Germinal center (tissue), 1 donor: ENCODE measurements around the gene STYX.
"Not testable (repeated sequence)": the region's sequence is repeated elsewhere in the genome, so short reads cannot be mapped to it uniquely, and the experiment has no call there.

Source experiments
- DNase-seq: peaks from one replicate; pipeline ENCODE4 v3.0.0; 2012; ENCODE audit warnings: mixed read lengths, low spot score

The STYX gene

GRCh38 chr14:52727509-52727908, 2.5 kb upstream of the STYX start:
- DNase-seq, result not testable (repeated sequence)

GRCh38 chr14:52729035-52729434, 931 bp upstream of the STYX start:
- DNase-seq, result not testable (repeated sequence)

GRCh38 chr14:52729585-52729924, 411 bp upstream of the STYX start:
- DNase-seq, result no peak

GRCh38 chr14:52730709-52731111, 744 bp downstream of the STYX start:
- DNase-seq, result no peak

GRCh38 chr14:52733824-52734223, 3.9 kb downstream of the STYX start:
- DNase-seq, result no peak

- no peak for DNase-seq
Measured at GRCh38 chr14:52735921-52736489, 6.0 kb downstream of the STYX start.

GRCh38 chr14:52738409-52738808, 8.4 kb downstream of the STYX start:
- DNase-seq, result no peak

- DNase-seq, result no peak
Measured at GRCh38 chr14:52740751-52741150, 10.8 kb downstream of the STYX start.

GRCh38 chr14:52741865-52742264, 11.9 kb downstream of the STYX start:
- DNase-seq, result peak; percentile 7

- DNase-seq, result no peak
Measured at GRCh38 chr14:52748647-52749292, 18.8 kb downstream of the STYX start.

GRCh38 chr14:52755607-52756316, 25.8 kb downstream of the STYX start:
- no peak for DNase-seq

GRCh38 chr14:52759145-52759544, 29.2 kb downstream of the STYX start:
- no peak for DNase-seq

- not testable (repeated sequence) for DNase-seq
Measured at GRCh38 chr14:52762923-52763322, 33.0 kb downstream of the STYX start.

GRCh38 chr14:52767058-52767833, 37.3 kb downstream of the STYX start:
- no peak for DNase-seq

- no peak for DNase-seq
Measured at GRCh38 chr14:52769887-52770286, 39.9 kb downstream of the STYX start.

GRCh38 chr14:52776816-52777215, 46.9 kb downstream of the STYX start:
- DNase-seq, result no peak

- no peak for DNase-seq
Measured at GRCh38 chr14:52778702-52779101, 48.7 kb downstream of the STYX start.

- no peak for DNase-seq
Measured at GRCh38 chr14:52780893-52781292, 50.9 kb downstream of the STYX start.

- no peak for DNase-seq
Measured at GRCh38 chr14:52781629-52782028, 51.7 kb downstream of the STYX start.

GRCh38 chr14:52783206-52783605, 53.2 kb downstream of the STYX start:
- DNase-seq, result no peak

GRCh38 chr14:52786887-52787286, 56.9 kb downstream of the STYX start:
- DNase-seq, result no peak

GRCh38 chr14:52789118-52789517, 59.2 kb downstream of the STYX start:
- no peak for DNase-seq
